ENCODE results near the gene ZNF37A. TPM values are rescaled to one million over a fixed set of nuclear protein-coding genes. Genes with fewer than 3 reads are reported as not detected.

The ZNF37A gene
- total and polyA plus RNA-seq, 4 donors: 3.5 to 11.5 (median 4.4) TPM

- TF ChIP-seq CTCF (IDR thresholded peaks at IDR 0.05; ENCODE audit: low read depth, low read length, missing input control): no peak
- no peak for TF ChIP-seq HNF4A (conservative IDR thresholded peaks at IDR 0.05)
- TF ChIP-seq YY1 (IDR thresholded peaks at IDR 0.05): no peak
- TF ChIP-seq HNF4G (IDR thresholded peaks at IDR 0.05): no peak
- no peak for TF ChIP-seq RAD21 (IDR thresholded peaks at IDR 0.05)
- no peak for TF ChIP-seq JUND (IDR thresholded peaks at IDR 0.05)
- no peak for TF ChIP-seq SP1 (IDR thresholded peaks at IDR 0.05)
- TF ChIP-seq GABPA (IDR thresholded peaks at IDR 0.05 in 1 of 2, conservative IDR thresholded peaks at IDR 0.05 in 1 of 2): no peak
- no peak for TF ChIP-seq RXRA (IDR thresholded peaks at IDR 0.05)
- Histone ChIP-seq H3K4me3 (ENCODE audit: low read depth in 1 of 3, low read length in 3 of 3) (peak overlapping the region in 2 of 3 donors; percentile 58 to 69), H3K27me3 (ENCODE audit: control insufficient read depth in 4 of 4, insufficient read depth in 4 of 4, low read length in 3 of 4) (no peaks in the 10 kb centered on the region), H3K9ac (ENCODE audit: low read depth in 1 of 2, low read length in 2 of 2) (no peak overlapping the region), H3K36me3 (ENCODE audit: control insufficient read depth in 4 of 4, insufficient read depth in 3 of 4, low read depth in 1 of 4, low read length in 3 of 4) (peaks cover 7 to 43% (median 38%) of the 10 kb centered on the region in 4 donors), H3K27ac (ENCODE audit: low read depth in 1 of 2, low read length in 2 of 2) (no peak overlapping the region), H3K9me3 (ENCODE audit: control insufficient read depth in 4 of 4, low read length in 3 of 4) (peaks cover 47 to 95% (median 74%) of the 10 kb centered on the region in 4 donors), H3K4me1 (ENCODE audit: control insufficient read depth in 4 of 4, insufficient read depth in 4 of 4, low read length in 3 of 4) (no peaks in the 10 kb centered on the region)
- no peak for DNase-seq (ENCODE audit: low spot score)
- 100% methylated on average over 1 of the region's 1 CpG for WGBS
These were observed 24.9 kb downstream of the ZNF37A start for GRCh38 chr10:38119038-38119437.

GRCh38 chr10:38127812-38128211 lies 33.7 kb downstream of the ZNF37A start:
- Histone ChIP-seq H3K36me3 (ENCODE audit: control insufficient read depth in 4 of 4, insufficient read depth in 3 of 4, low read depth in 1 of 4, low read length in 3 of 4) (no peaks in the 10 kb centered on the region), H3K4me1 (ENCODE audit: control insufficient read depth in 4 of 4, insufficient read depth in 4 of 4, low read length in 3 of 4) (no peaks in the 10 kb centered on the region), H3K27ac (ENCODE audit: low read depth in 1 of 2, low read length in 2 of 2) (no peak overlapping the region), H3K27me3 (ENCODE audit: control insufficient read depth in 4 of 4, insufficient read depth in 4 of 4, low read length in 3 of 4) (no peaks in the 10 kb centered on the region), H3K9ac (ENCODE audit: low read depth in 1 of 2, low read length in 2 of 2) (no peak overlapping the region), H3K4me3 (ENCODE audit: low read depth in 1 of 3, low read length in 3 of 3) (no peak overlapping the region), H3K9me3 (ENCODE audit: control insufficient read depth in 4 of 4, low read length in 3 of 4) (peaks cover 13 to 61% (median 34%) of the 10 kb centered on the region in 4 donors)
- DNase-seq (ENCODE audit: low spot score): no peak
- WGBS: 95% methylated on average over 2 of the region's 2 CpGs
- TF ChIP-seq ZBTB33 (IDR thresholded peaks at IDR 0.05) (no peak), RAD21 (IDR thresholded peaks at IDR 0.05) (no peak), EGR1 (IDR thresholded peaks at IDR 0.05; ENCODE audit: low read depth in 2 of 2) (no peak), MAX (IDR thresholded peaks at IDR 0.05) (no peak), HNF4G (IDR thresholded peaks at IDR 0.05) (no peak), JUND (IDR thresholded peaks at IDR 0.05) (no peak), GABPA (IDR thresholded peaks at IDR 0.05 in 1 of 2, conservative IDR thresholded peaks at IDR 0.05 in 1 of 2) (no peak)

- no peaks in the 10 kb centered on the region for H3K4me1 ChIP-seq (ENCODE audit: control insufficient read depth in 4 of 4, insufficient read depth in 4 of 4, low read length in 3 of 4)
- no peak overlapping the region for H3K9ac ChIP-seq (ENCODE audit: low read depth in 1 of 2, low read length in 2 of 2)
- no peak overlapping the region for H3K27ac ChIP-seq (ENCODE audit: low read depth in 1 of 2, low read length in 2 of 2)
- TF ChIP-seq SP1 (IDR thresholded peaks at IDR 0.05) (no peak), HNF4G (IDR thresholded peaks at IDR 0.05) (no peak), REST (IDR thresholded peaks at IDR 0.05) (no peak), YY1 (IDR thresholded peaks at IDR 0.05) (no peak), ZBTB33 (IDR thresholded peaks at IDR 0.05) (no peak), FOXA1 (IDR thresholded peaks at IDR 0.05) (no peak), JUND (IDR thresholded peaks at IDR 0.05) (no peak), NR2F2 (IDR thresholded peaks at IDR 0.05) (no peak), RXRA (IDR thresholded peaks at IDR 0.05) (no peak), MAX (IDR thresholded peaks at IDR 0.05) (no peak)
- peaks cover 2 to 12% (median 6%) of the 10 kb centered on the region in 4 donors for H3K9me3 ChIP-seq (ENCODE audit: control insufficient read depth in 4 of 4, low read length in 3 of 4)
- 91% methylated on average over 1 of the region's 1 CpG for WGBS
- no peak for DNase-seq (ENCODE audit: low spot score)
- peak overlapping the region in 1 of 3 donors; percentile 5 for H3K4me3 ChIP-seq (ENCODE audit: low read depth in 1 of 3, low read length in 3 of 3)
- peaks cover 0 to 3% (median 0%) of the 10 kb centered on the region in 4 donors for H3K36me3 ChIP-seq (ENCODE audit: control insufficient read depth in 4 of 4, insufficient read depth in 3 of 4, low read depth in 1 of 4, low read length in 3 of 4)
- no peaks in the 10 kb centered on the region for H3K27me3 ChIP-seq (ENCODE audit: control insufficient read depth in 4 of 4, insufficient read depth in 4 of 4, low read length in 3 of 4)
These were observed 49.5 kb downstream of the ZNF37A start for GRCh38 chr10:38143587-38143986.

Measured in liver (tissue), 9 donors.